Upper lobe of left lung (tissue), 6 donors: Measurements from ENCODE around the gene CSN1S1. TPM values are rescaled to one million over a fixed set of nuclear protein-coding genes. Genes with fewer than 3 reads are reported as not detected.

ENCODE experiments used
- ATAC-seq, 2 donors: fragments of 200-7000 bp; cut with Tn5 transposase; one replicate each; pipeline ENCODE4 v1.9.1; 2022; ENCODE audit warnings: mild to moderate bottlenecking in 2 of 2, moderate library complexity in 2 of 2; ENCODE audit not compliant: low FRiP score in 2 of 2
- DNase-seq, 2 donors: peaks; one replicate each; pipeline ENCODE4 v3.0.0-alpha.2; 2019 to 2020
- H3K27ac ChIP-seq, 4 donors: fragments of 200-600 bp; sonication (generic); one replicate each; pipeline ENCODE4 v1.5.1; 2016 to 2019
- H3K27me3 ChIP-seq, 4 donors: fragments of 200-600 bp; sonication (generic); one replicate each; pipeline ENCODE4 v1.5.1; 2017 to 2019
- H3K36me3 ChIP-seq, 4 donors: fragments of 200-600 bp; sonication (generic); one replicate each; pipeline ENCODE4 v1.5.1; 2016 to 2019
- H3K4me1 ChIP-seq, 4 donors: fragments of 200-600 bp; sonication (generic); one replicate each; pipeline ENCODE4 v1.5.1; 2018 to 2019
- H3K4me3 ChIP-seq, 4 donors: fragments of 200-600 bp; sonication (generic); one replicate each; pipeline ENCODE4 v1.5.1; 2017 to 2019; ENCODE audit warnings: mild to moderate bottlenecking in 2 of 4, moderate library complexity in 1 of 4
- H3K9me3 ChIP-seq, 4 donors: fragments of 200-600 bp; sonication (generic); one replicate each; pipeline ENCODE4 v1.5.1; 2018 to 2019
- EP300 ChIP-seq, 4 donors: sonication (generic); formaldehyde crosslinking; IDR thresholded peaks; one replicate each; pipeline ENCODE4 v1.5.1; 2017; ENCODE audit warnings: antibody characterized with exemption in 4 of 4, control low read depth in 2 of 4
- POLR2A ChIP-seq, 4 donors: fragments of 450-650 bp; IDR thresholded peaks; one replicate each; pipeline ENCODE4 v1.5.1; 2016 to 2017; ENCODE audit warnings: antibody characterized with exemption in 4 of 4, mild to moderate bottlenecking in 2 of 4
- POLR2AphosphoS5 ChIP-seq, 2 donors: sonication (generic); formaldehyde crosslinking; IDR thresholded peaks; one replicate each; pipeline ENCODE4 v1.5.1; 2017; ENCODE audit warnings: antibody characterized with exemption in 2 of 2
- WGBS, 2 donors: methylation state at CpG; one replicate each; pipeline ENCODE4 v1.1.5; 2017 to 2018; 5-methylcytosine and 5-hydroxymethylcytosine counted together
- total RNA-seq, 6 donors: library from RNA; depleted of rRNA in 4 of 6; stranded (reverse); fragments of >200 nt in 4 of 6; gene quantifications; one replicate each; pipeline versions ENCODE4 v1.1.0 to v1.2.1, GENCODE V29; 2016 to 2021
- TF ChIP-seq, protein P1 (sequence below), 6 experiments: fragments of 450-650 bp in 4 of 6; fragments of 200-600 bp in 2 of 6; sonication (generic) in 2 of 6; IDR thresholded peaks; one replicate each; pipeline ENCODE4 v1.5.1; 2016 to 2019; ENCODE audit warnings: antibody characterized with exemption in 6 of 6
- donor health status: DM: no; HTN: no; CAD: no; lungs with moderate emphysema.
- donor health status: DM: no; HTN: yes; CAD: no; lungs with severe emphysema.

CSN1S1 gene
- total RNA-seq, 6 donors from 2014 or later: not detected

- no peaks in the 10 kb centered on the region for H3K9me3 ChIP-seq
- TF ChIP-seq POLR2A (IDR thresholded peaks at IDR 0.05) (no peak), POLR2AphosphoS5 (IDR thresholded peaks at IDR 0.05) (no peak)
- TF ChIP-seq, protein P1, sequence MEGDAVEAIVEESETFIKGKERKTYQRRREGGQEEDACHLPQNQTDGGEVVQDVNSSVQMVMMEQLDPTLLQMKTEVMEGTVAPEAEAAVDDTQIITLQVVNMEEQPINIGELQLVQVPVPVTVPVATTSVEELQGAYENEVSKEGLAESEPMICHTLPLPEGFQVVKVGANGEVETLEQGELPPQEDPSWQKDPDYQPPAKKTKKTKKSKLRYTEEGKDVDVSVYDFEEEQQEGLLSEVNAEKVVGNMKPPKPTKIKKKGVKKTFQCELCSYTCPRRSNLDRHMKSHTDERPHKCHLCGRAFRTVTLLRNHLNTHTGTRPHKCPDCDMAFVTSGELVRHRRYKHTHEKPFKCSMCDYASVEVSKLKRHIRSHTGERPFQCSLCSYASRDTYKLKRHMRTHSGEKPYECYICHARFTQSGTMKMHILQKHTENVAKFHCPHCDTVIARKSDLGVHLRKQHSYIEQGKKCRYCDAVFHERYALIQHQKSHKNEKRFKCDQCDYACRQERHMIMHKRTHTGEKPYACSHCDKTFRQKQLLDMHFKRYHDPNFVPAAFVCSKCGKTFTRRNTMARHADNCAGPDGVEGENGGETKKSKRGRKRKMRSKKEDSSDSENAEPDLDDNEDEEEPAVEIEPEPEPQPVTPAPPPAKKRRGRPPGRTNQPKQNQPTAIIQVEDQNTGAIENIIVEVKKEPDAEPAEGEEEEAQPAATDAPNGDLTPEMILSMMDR (IDR thresholded peaks at IDR 0.05): no peak
- H3K4me3 ChIP-seq: no peak overlapping the region
- H3K4me1 ChIP-seq: no peaks in the 10 kb centered on the region
- no peaks in the 10 kb centered on the region for H3K27me3 ChIP-seq
- no peaks in the 10 kb centered on the region for H3K36me3 ChIP-seq
- ATAC-seq (no peak), DNase-seq (no peak)
- H3K27ac ChIP-seq: no peak overlapping the region
- WGBS, 2 donors: 80 to 100% methylated on average over 1 of the region's 1 CpG
These were observed 26.3 kb downstream of the CSN1S1 start for GRCh38 chr4:69957209-69957608.

GRCh38 chr4:69965628-69966027 is 34.8 kb downstream of the CSN1S1 start, which contains the start of gene CSN2:
Gene CSN2 (minus strand): TSS chr4:69965728. CDS start chr4:69960995, 4,733 bp downstream.
- no peaks in the 10 kb centered on the region for H3K36me3 ChIP-seq
- TF ChIP-seq, protein P1 (IDR thresholded peaks at IDR 0.05): no peak
- TF ChIP-seq POLR2A (IDR thresholded peaks at IDR 0.05): no peak
- TF ChIP-seq EP300 (IDR thresholded peaks at IDR 0.05): no peak
- TF ChIP-seq POLR2AphosphoS5 (IDR thresholded peaks at IDR 0.05): no peak
- WGBS, 2 donors: 82 to 90% methylated on average over 2 of the region's 2 CpGs
- no peak within 1 kb of the TSS for H3K4me3 ChIP-seq
- no peak for DNase-seq
- H3K27ac ChIP-seq: no peak within 1 kb of the TSS
- H3K9me3 ChIP-seq: no peaks in the 10 kb centered on the region
- no peaks in the 10 kb centered on the region for H3K4me1 ChIP-seq
- H3K27me3 ChIP-seq: no peaks in the 10 kb centered on the region
- ATAC-seq: no peak

- no peak for DNase-seq
- H3K27ac ChIP-seq: no peak overlapping the region
- H3K27me3 ChIP-seq: no peaks in the 10 kb centered on the region
- no peaks in the 10 kb centered on the region for H3K9me3 ChIP-seq
- no peaks in the 10 kb centered on the region for H3K4me1 ChIP-seq
- ATAC-seq: no peak
- no peak overlapping the region for H3K4me3 ChIP-seq
- TF ChIP-seq POLR2A (IDR thresholded peaks at IDR 0.05) (no peak), EP300 (IDR thresholded peaks at IDR 0.05) (no peak), POLR2AphosphoS5 (IDR thresholded peaks at IDR 0.05) (no peak)
- TF ChIP-seq, protein P1 (IDR thresholded peaks at IDR 0.05): no peak
- WGBS, 2 donors: 41 to 52% methylated on average over 1 of the region's 1 CpG
- no peaks in the 10 kb centered on the region for H3K36me3 ChIP-seq
These were observed 39.2 kb downstream of the CSN1S1 start for GRCh38 chr4:69970071-69970470.

GRCh38 chr4:69974631-69975030 is 43.8 kb downstream of the CSN1S1 start:
- Histone ChIP-seq H3K36me3 (no peaks in the 10 kb centered on the region), H3K9me3 (no peaks in the 10 kb centered on the region), H3K27me3 (no peaks in the 10 kb centered on the region), H3K27ac (no peak overlapping the region), H3K4me1 (no peaks in the 10 kb centered on the region), H3K4me3 (no peak overlapping the region)
- TF ChIP-seq POLR2A (IDR thresholded peaks at IDR 0.05): no peak
- TF ChIP-seq, protein P1 (IDR thresholded peaks at IDR 0.05): no peak
- TF ChIP-seq EP300 (IDR thresholded peaks at IDR 0.05): no peak
- TF ChIP-seq POLR2AphosphoS5 (IDR thresholded peaks at IDR 0.05): no peak
- no peak for DNase-seq
- 79 to 89% methylated on average over 1 of the region's 1 CpG for WGBS, 2 donors
- ATAC-seq: no peak

GRCh38 chr4:69977582-69977981 is 46.7 kb downstream of the CSN1S1 start:
- Histone ChIP-seq H3K36me3 (no peaks in the 10 kb centered on the region), H3K27ac (no peak overlapping the region), H3K4me3 (no peak overlapping the region), H3K27me3 (no peaks in the 10 kb centered on the region), H3K9me3 (no peaks in the 10 kb centered on the region), H3K4me1 (no peaks in the 10 kb centered on the region)
- no peak for DNase-seq
- no peak for TF ChIP-seq EP300 (IDR thresholded peaks at IDR 0.05)
- TF ChIP-seq, protein P1 (IDR thresholded peaks at IDR 0.05): no peak
- TF ChIP-seq POLR2AphosphoS5 (IDR thresholded peaks at IDR 0.05): no peak
- no peak for TF ChIP-seq POLR2A (IDR thresholded peaks at IDR 0.05)
- no peak for ATAC-seq
